Lower lobe of right lung (tissue), 2 donors: ENCODE results near the gene AUTS2. TPM values are rescaled to one million over a fixed set of nuclear protein-coding genes. Genes with fewer than 3 reads are reported as not detected.

ENCODE experiments used
- ATAC-seq, 2 donors: fragments of 200-7000 bp; cut with Tn5 transposase; one replicate each; pipeline ENCODE4 v1.9.1; 2020 to 2022; ENCODE audit warnings: mild to moderate bottlenecking in 2 of 2, moderate library complexity in 2 of 2
- DNase-seq: peaks from one replicate; pipeline ENCODE4 v3.0.0-alpha.2; 2020
- H3K27ac ChIP-seq: fragments of 200-600 bp; one replicate; pipeline ENCODE4 v1.8.0; 2022
- H3K27me3 ChIP-seq: fragments of 200-600 bp; one replicate; pipeline ENCODE4 v1.8.0; 2022; ENCODE audit warnings: low read depth
- H3K36me3 ChIP-seq: fragments of 200-600 bp; one replicate; pipeline ENCODE4 v1.8.0; 2022; ENCODE audit warnings: mild to moderate bottlenecking
- H3K4me1 ChIP-seq: fragments of 200-600 bp; one replicate; pipeline ENCODE4 v1.8.0; 2022
- H3K4me3 ChIP-seq: fragments of 200-600 bp; one replicate; pipeline ENCODE4 v1.8.0; 2022; ENCODE audit warnings: mild to moderate bottlenecking
- H3K9me3 ChIP-seq: fragments of 200-600 bp; one replicate; pipeline ENCODE4 v1.8.0; 2022
- CTCF ChIP-seq: fragments of 200-600 bp; IDR thresholded peaks from one replicate; pipeline ENCODE4 v1.8.0; 2022; ENCODE audit warnings: antibody characterized with exemption, mild to moderate bottlenecking
- intact Hi-C: fragments of 100-400 bp; cut with DNase I; formaldehyde crosslinking; loops from one replicate; pipeline ENCODE4 v1.11.0; 2022
- total RNA-seq: library from RNA; stranded (reverse); fragmentation: NEBNext Ultra II Directional; extraction: Animal tissue kit (Norgen Biotek cat#: 25700); gene quantifications from one replicate; pipeline ENCODE4 v1.2.1, GENCODE V29; 2021
- donor health status: DM: no; HTN: yes; CAD: no; lungs with severe emphysema.

Gene AUTS2
- total RNA-seq, 1 donor from 2014 or later: 45.7 TPM

GRCh38 chr7:70595370-70595754, 997.1 kb downstream of the AUTS2 start:
- TF ChIP-seq CTCF: no peak
- H3K4me3 ChIP-seq: no peak overlapping the region

GRCh38 chr7:70595755-70596597, 997.7 kb downstream of the AUTS2 start:
- H3K36me3 ChIP-seq: no peaks in the 10 kb centered on the region
- peak overlapping the region; percentile 28 for H3K4me3 ChIP-seq
- H3K27me3 ChIP-seq: peaks cover 18% of the 10 kb centered on the region
- ATAC-seq: peak; percentile 33 to 35
- H3K27ac ChIP-seq: no peak overlapping the region
- DNase-seq: peak; percentile 45
- H3K9me3 ChIP-seq: no peaks in the 10 kb centered on the region
- TF ChIP-seq CTCF: no peak
- intact Hi-C loops: no loop called here
- no peaks in the 10 kb centered on the region for H3K4me1 ChIP-seq

More at GRCh38 chr7:70595370-70595754, 997.1 kb downstream of the AUTS2 start:
- no peaks in the 10 kb centered on the region for H3K9me3 ChIP-seq
- no peaks in the 10 kb centered on the region for H3K36me3 ChIP-seq
- H3K4me1 ChIP-seq: no peaks in the 10 kb centered on the region
- no peak overlapping the region for H3K27ac ChIP-seq
- DNase-seq: no peak
- peaks cover 18% of the 10 kb centered on the region for H3K27me3 ChIP-seq
- intact Hi-C loops: no loop called here
- ATAC-seq: no peak

- TF ChIP-seq CTCF: no peak
- Histone ChIP-seq H3K36me3 (no peaks in the 10 kb centered on the region), H3K27ac (no peak overlapping the region), H3K9me3 (no peaks in the 10 kb centered on the region), H3K27me3 (peaks cover 18% of the 10 kb centered on the region), H3K4me3 (peak overlapping the region; percentile 28), H3K4me1 (no peaks in the 10 kb centered on the region)
- DNase-seq (no peak), ATAC-seq (no peak)
- intact Hi-C loops: no loop called here
These were observed 998.3 kb downstream of the AUTS2 start for GRCh38 chr7:70596598-70596913.

GRCh38 chr7:70597066-70597465, 998.8 kb downstream of the AUTS2 start:
- DNase-seq: no peak
- intact Hi-C loops: no loop called here
- TF ChIP-seq CTCF: no peak
- Histone ChIP-seq H3K36me3 (no peaks in the 10 kb centered on the region), H3K9me3 (no peaks in the 10 kb centered on the region), H3K27ac (no peak overlapping the region), H3K27me3 (peaks cover 18% of the 10 kb centered on the region), H3K4me3 (no peak overlapping the region), H3K4me1 (no peaks in the 10 kb centered on the region)
- ATAC-seq: no peak

- no peak for DNase-seq
- intact Hi-C loops: no loop called here
- no peak overlapping the region for H3K27ac ChIP-seq
- no peaks in the 10 kb centered on the region for H3K9me3 ChIP-seq
- no peaks in the 10 kb centered on the region for H3K4me1 ChIP-seq
- TF ChIP-seq CTCF: no peak
- no peaks in the 10 kb centered on the region for H3K36me3 ChIP-seq
- H3K27me3 ChIP-seq: peaks cover 18% of the 10 kb centered on the region
- ATAC-seq: peak; percentile 66 to 82
- H3K4me3 ChIP-seq: no peak overlapping the region
These were observed 1000.7 kb downstream of the AUTS2 start for GRCh38 chr7:70598976-70599375.
